Measurements from ENCODE around the gene HOMER3.

- TF ChIP-seq GATA2 (IDR thresholded peaks at IDR 0.05; ENCODE audit: low read depth, low read length) (no peak), GATA3 (IDR thresholded peaks at IDR 0.05; ENCODE audit: low read depth, low read length) (no peak)
These were observed 61.2 kb downstream of the HOMER3 start for GRCh38 chr19:18879579-18880373.
